GM18505 (cell line): Measurements from ENCODE around the gene SERPINA9.

ENCODE experiments used
- ATAC-seq: cut with Tn5 transposase; IDR thresholded peaks from one replicate; pipeline ENCODE4 v1.9.1; 2021; ENCODE audit not compliant: unreplicated experiment
- POLR2A ChIP-seq: IDR thresholded peaks from 4 replicates; pipeline ENCODE4 v1.6.1; 2011; ENCODE audit warnings: borderline replicate concordance; ENCODE audit not compliant: insufficient read depth, insufficient read length; ENCODE audit errors: extremely low read depth

The SERPINA9 gene

GRCh38 chr14:94481468-94482131 is 5.6 kb upstream of the SERPINA9 start:
- no peak for TF ChIP-seq POLR2A
- no peak for ATAC-seq

- TF ChIP-seq POLR2A, result no peak
- no peak for ATAC-seq
Measured at GRCh38 chr14:94480809-94481208, 4.8 kb upstream of the SERPINA9 start.

- ATAC-seq, result no peak
- TF ChIP-seq POLR2A, result no peak
Measured at GRCh38 chr14:94478420-94478819, 2.4 kb upstream of the SERPINA9 start.

- no peak for TF ChIP-seq POLR2A
- no peak for ATAC-seq
Measured at GRCh38 chr14:94474581-94475031, 1.4 kb downstream of the SERPINA9 start.

GRCh38 chr14:94473666-94474410 is 2.2 kb downstream of the SERPINA9 start:
- no peak for ATAC-seq
- no peak for TF ChIP-seq POLR2A

GRCh38 chr14:94472842-94473241 is 3.2 kb downstream of the SERPINA9 start:
- no peak for ATAC-seq
- no peak for TF ChIP-seq POLR2A

- no peak for ATAC-seq
- TF ChIP-seq POLR2A, result no peak
Measured at GRCh38 chr14:94471045-94471444, 5.0 kb downstream of the SERPINA9 start.

GRCh38 chr14:94470311-94470710 is 5.7 kb downstream of the SERPINA9 start:
- TF ChIP-seq POLR2A, result no peak
- no peak for ATAC-seq

GRCh38 chr14:94469261-94469660 is 6.7 kb downstream of the SERPINA9 start:
- ATAC-seq, result no peak
- no peak for TF ChIP-seq POLR2A

GRCh38 chr14:94467728-94468520 is 8.1 kb downstream of the SERPINA9 start:
- no peak for TF ChIP-seq POLR2A
- no peak for ATAC-seq

GRCh38 chr14:94466706-94467370 is 9.2 kb downstream of the SERPINA9 start:
- no peak for TF ChIP-seq POLR2A
- no peak for ATAC-seq

- no peak for ATAC-seq
- no peak for TF ChIP-seq POLR2A
Measured at GRCh38 chr14:94465042-94465441, 11.0 kb downstream of the SERPINA9 start.

- ATAC-seq, result no peak
- TF ChIP-seq POLR2A, result no peak
Measured at GRCh38 chr14:94464290-94464689, 11.7 kb downstream of the SERPINA9 start.
